K562 (cell line): Measurements from ENCODE around the gene XRCC5. TPM values are rescaled to one million over a fixed set of nuclear protein-coding genes. Genes with fewer than 3 reads are reported as not detected.
"Not testable (repeated sequence)": the region's sequence is repeated elsewhere in the genome, so short reads cannot be mapped to it uniquely, and the experiment has no call there.

ENCODE experiments used
- ATAC-seq: fragments of 200-7000 bp; cut with Tn5 transposase; 3 replicates; pipeline ENCODE4 v1.9.1; 2020; ENCODE audit warnings: moderate library complexity
- BruUV-seq: library from RNA; stranded (reverse); fragments of 400-500 nt; replicated peaks from 2 replicates; lab custom pipeline; 2021; lab: Mats Ljungman, UMichigan
- CTCF ChIA-PET: fragments of 300-600 bp; formaldehyde crosslinking; extraction: SDS; loops from one replicate; lab custom pipeline; 2021; ENCODE audit warnings: low intra/inter-chr PET ratio; lab: Yijun Ruan, JAX
- POLR2A ChIA-PET: fragments of 300-600, 350-650 bp; sonication (Branson Sonifier 250); formaldehyde crosslinking; extraction: SDS; loops from one replicate; lab custom pipeline; 2021; ENCODE audit warnings: antibody characterized with exemption, inconsistent platforms; lab: Yijun Ruan, JAX
- DNase-seq, 4 experiments: peaks; one replicate each; pipeline versions ENCODE4 v3.0.0 to v3.0.0-alpha.2; 2011 to 2018; ENCODE audit warnings: low spot score in 3 of 4, mixed read lengths in 3 of 4; ENCODE audit errors: extremely low read depth in 1 of 4
- FAIRE-seq: peaks from 2 replicates; lab custom pipeline; 2011; peaks lifted over from hg19 to GRCh38; lab: Jason Lieb, UNC
- H2AFZ ChIP-seq: 2 replicates; pipeline ENCODE4 v1.6.0; 2011; ENCODE audit warnings: low read depth, low read length, control low read depth, inconsistent platforms
- H3K27ac ChIP-seq: fragments of 200-600 bp; 3 replicates; pipeline ENCODE4 v1.8.0; 2011; ENCODE audit warnings: low read depth, mild to moderate bottlenecking, control low read depth, inconsistent platforms, low read length, moderate library complexity, mixed read lengths; ENCODE audit errors: extremely low read depth
- H3K27me3 ChIP-seq, 2 experiments: fragments of 300-600 bp in 1 of 2; 2 replicates in 1 of 2; 3 replicates in 1 of 2; pipeline versions ENCODE4 v1.6.0 to v1.8.0; 2011; ENCODE audit warnings: inconsistent platforms in 2 of 2, low read length in 2 of 2, mild to moderate bottlenecking in 1 of 2, mixed read lengths in 1 of 2, moderate library complexity in 1 of 2; ENCODE audit not compliant: control insufficient read depth in 2 of 2, insufficient read depth in 2 of 2
- H3K36me3 ChIP-seq: fragments of 300-600 bp; 3 replicates; pipeline ENCODE4 v1.8.0; 2011; ENCODE audit warnings: mild to moderate bottlenecking, low read length, inconsistent platforms; ENCODE audit not compliant: control insufficient read depth, insufficient read depth
- H3K4me1 ChIP-seq, 2 experiments: fragments of 200-600 bp in 1 of 2; replicated peaks in 1 of 2; 2 replicates in 1 of 2; 3 replicates in 1 of 2; pipeline versions ENCODE4 v1.5.1 to v1.8.0; 2011; ENCODE audit warnings: inconsistent platforms in 2 of 2, low read length in 2 of 2, mild to moderate bottlenecking in 1 of 2, mixed read lengths in 1 of 2, moderate library complexity in 1 of 2; ENCODE audit not compliant: control insufficient read depth in 2 of 2, insufficient read depth in 2 of 2
- H3K4me2 ChIP-seq: 2 replicates; pipeline ENCODE4 v1.6.1; 2011; ENCODE audit warnings: low read length, control low read depth, inconsistent platforms, mixed read lengths; ENCODE audit not compliant: insufficient read depth
- H3K4me3 ChIP-seq: fragments of 200-600 bp; sonication (generic), shearing (Covaris generic); 2 replicates; pipeline ENCODE4 v1.5.1; 2016; ENCODE audit warnings: control low read depth, inconsistent platforms
- H3K79me2 ChIP-seq: fragments of 200-600 bp; 3 replicates; pipeline ENCODE4 v1.8.0; 2011; ENCODE audit warnings: low read length, inconsistent platforms; ENCODE audit not compliant: control insufficient read depth, insufficient read depth
- H3K9ac ChIP-seq, 2 experiments: 2 replicates each; pipeline versions ENCODE4 v1.6.0 to v1.6.1; 2011; ENCODE audit warnings: low read depth in 2 of 2, low read length in 2 of 2, control low read depth in 1 of 2, inconsistent platforms in 1 of 2, mild to moderate bottlenecking in 1 of 2, mixed read lengths in 1 of 2; ENCODE audit not compliant: insufficient read depth in 1 of 2
- H3K9me1 ChIP-seq: one replicate; pipeline ENCODE4 v1.6.0; 2011; ENCODE audit warnings: inconsistent platforms, mild to moderate bottlenecking, low read length, moderate library complexity; ENCODE audit not compliant: control insufficient read depth, insufficient read depth
- H3K9me3 ChIP-seq: replicated peaks from 2 replicates; pipeline ENCODE4 v1.5.1; 2011; ENCODE audit warnings: low read depth, low read length, inconsistent platforms; ENCODE audit not compliant: control insufficient read depth, insufficient read depth
- H4K20me1 ChIP-seq: replicated peaks from 2 replicates; pipeline ENCODE4 v1.6.1; 2011; ENCODE audit warnings: low read length, inconsistent platforms, mixed read lengths; ENCODE audit not compliant: control insufficient read depth, insufficient read depth
- EP400 ChIP-seq: fragments of 450-650 bp; IDR thresholded peaks from 2 replicates; pipeline ENCODE4 v1.6.1; 2017; ENCODE audit warnings: antibody characterized with exemption, mild to moderate bottlenecking, moderate library complexity
- HNRNPLL ChIP-seq: fragments of 200-400 bp; formaldehyde crosslinking; IDR thresholded peaks from 2 replicates; pipeline ENCODE4 v1.6.1; 2017; ENCODE audit warnings: low read length, low read depth, mild to moderate bottlenecking; ENCODE audit not compliant: poor library complexity, severe bottlenecking
- ILK ChIP-seq: fragments of 450-650 bp; IDR thresholded peaks from 2 replicates; pipeline ENCODE4 v1.6.1; 2016; ENCODE audit warnings: missing genetic modification characterization, low read depth, mild to moderate bottlenecking, missing compliant biosample characterization, moderate library complexity, borderline replicate concordance
- MEIS2 ChIP-seq: fragments of 450-650 bp; IDR thresholded peaks from 2 replicates; pipeline ENCODE4 v1.6.1; 2014; ENCODE audit warnings: mild to moderate bottlenecking; ENCODE audit not compliant: partially characterized antibody
- WGBS: fragments of 100-300 bp; shearing (Covaris generic); methylation state at CpG from one replicate; pipeline ENCODE4 v1.1.6; 2016; ENCODE audit warnings: low coverage, mixed read lengths; ENCODE audit not compliant: insufficient coverage; ENCODE audit errors: missing lambda C conversion rate; 5-methylcytosine and 5-hydroxymethylcytosine counted together
- in situ Hi-C: fragments of 300-500 bp; cut with MboI; formaldehyde crosslinking; loops from 4 replicates; pipeline ENCODE4 v1.15.0; 2018; ENCODE audit warnings: inconsistent platforms, mixed read lengths
- intact Hi-C: fragments of 100-400 bp; cut with micrococcal nuclease; formaldehyde crosslinking; loops from 2 replicates; pipeline ENCODE4 v1.14.2; 2022
- polyA plus RNA-seq, 8 experiments: library from polyadenylated mRNA; depleted of rRNA in 4 of 8; stranded (reverse) in 5 of 8; unstranded in 3 of 8; fragments of >200 nt; fragmentation: Nextera tagmentation in 2 of 8; fragmentation: Illumina TruSeq in 1 of 8; extraction: Ambion mirVana in 2 of 8; extraction: Trizol in 1 of 8; gene quantifications; 2 replicates each; pipeline versions ENCODE4 v1.2.1 to v1.2.3, GENCODE V29; 2011 to 2014; ENCODE audit warnings: inconsistent platforms in 1 of 8, missing spikeins in 1 of 8
- total RNA-seq, 7 experiments: library from RNA; depleted of rRNA in 6 of 7; stranded (reverse); fragments of >200 nt in 6 of 7; fragmentation: Illumina TruSeq in 2 of 7; extraction: Trizol in 2 of 7; gene quantifications; 2 replicates each; pipeline versions ENCODE4 v1.2.1 to v1.2.3, GENCODE V29; 2011 to 2021; ENCODE audit warnings: low replicate concordance in 1 of 7
- TF ChIP-seq, protein P1 (sequence below): sonication (generic); formaldehyde crosslinking; IDR thresholded peaks from 2 replicates; pipeline ENCODE4 v1.8.0; 2023; ENCODE audit warnings: mild to moderate bottlenecking, missing genetic modification reagents

The XRCC5 gene
- total and polyA plus RNA-seq, 9 of the 15 experiments (the other 6 are each of a cell fraction or from before 2014, with no cell fraction given): 168 to 551 (median 297) TPM

DNA sequence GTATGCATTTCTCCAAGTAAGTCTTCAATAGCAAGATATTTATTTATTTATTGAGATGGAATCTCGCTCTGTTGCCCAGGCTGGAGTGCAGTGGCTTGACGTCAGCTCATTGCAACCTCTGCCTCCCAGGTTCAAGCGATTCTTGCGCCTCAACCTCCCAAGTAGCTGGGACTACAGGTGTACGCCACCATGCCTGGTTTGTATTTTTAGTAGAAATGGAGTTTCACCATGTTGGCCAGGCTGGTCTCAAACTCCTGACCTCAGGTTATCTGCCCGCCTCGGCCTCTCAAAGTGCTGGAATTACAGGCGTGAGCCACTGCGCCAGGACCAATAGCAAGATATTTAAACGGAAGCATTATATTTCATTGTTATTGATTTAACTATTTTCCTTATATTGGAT lies 29.1 kb upstream of the XRCC5 start:
- FAIRE-seq, BruUV-seq, in situ Hi-C loops, H4K20me1 ChIP-seq, H3K79me2 ChIP-seq, H3K9me1 ChIP-seq, H3K36me3 ChIP-seq, POLR2A ChIA-PET, H3K9me3 ChIP-seq, H3K4me3 ChIP-seq, H3K27me3 ChIP-seq, intact Hi-C loops, H3K9ac ChIP-seq, CTCF ChIA-PET, H3K4me2 ChIP-seq, H2AFZ ChIP-seq, H3K27ac ChIP-seq, DNase-seq, ATAC-seq: not testable (repeated sequence)
- WGBS: 93% methylated on average over 10 of the region's 10 CpGs
- peaks cover 10% of the 10 kb centered on the region in 2 experiments; a peak in 4 of 5 replicates for H3K4me1 ChIP-seq

DNA sequence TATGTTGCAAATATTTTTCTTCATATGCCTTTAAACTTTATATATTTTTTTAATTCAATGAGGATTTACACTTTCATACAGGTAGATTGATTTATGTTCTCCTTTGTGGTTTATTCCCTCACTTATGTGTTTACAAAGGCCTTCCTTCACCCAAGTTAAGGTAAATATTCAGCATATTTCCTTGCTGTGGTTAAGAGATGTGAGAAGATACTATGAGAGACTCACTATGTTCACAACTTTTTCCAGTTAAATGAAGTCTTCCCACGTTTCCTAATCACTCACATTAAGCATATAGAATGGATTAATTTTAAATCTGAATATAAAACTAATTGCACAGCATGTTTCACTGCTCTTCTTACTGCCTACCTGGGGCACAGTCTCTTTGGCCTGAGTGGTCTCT lies 28.1 kb upstream of the XRCC5 start:
- no peak for FAIRE-seq
- no peak for TF ChIP-seq EP400
- TF ChIP-seq, protein P1, sequence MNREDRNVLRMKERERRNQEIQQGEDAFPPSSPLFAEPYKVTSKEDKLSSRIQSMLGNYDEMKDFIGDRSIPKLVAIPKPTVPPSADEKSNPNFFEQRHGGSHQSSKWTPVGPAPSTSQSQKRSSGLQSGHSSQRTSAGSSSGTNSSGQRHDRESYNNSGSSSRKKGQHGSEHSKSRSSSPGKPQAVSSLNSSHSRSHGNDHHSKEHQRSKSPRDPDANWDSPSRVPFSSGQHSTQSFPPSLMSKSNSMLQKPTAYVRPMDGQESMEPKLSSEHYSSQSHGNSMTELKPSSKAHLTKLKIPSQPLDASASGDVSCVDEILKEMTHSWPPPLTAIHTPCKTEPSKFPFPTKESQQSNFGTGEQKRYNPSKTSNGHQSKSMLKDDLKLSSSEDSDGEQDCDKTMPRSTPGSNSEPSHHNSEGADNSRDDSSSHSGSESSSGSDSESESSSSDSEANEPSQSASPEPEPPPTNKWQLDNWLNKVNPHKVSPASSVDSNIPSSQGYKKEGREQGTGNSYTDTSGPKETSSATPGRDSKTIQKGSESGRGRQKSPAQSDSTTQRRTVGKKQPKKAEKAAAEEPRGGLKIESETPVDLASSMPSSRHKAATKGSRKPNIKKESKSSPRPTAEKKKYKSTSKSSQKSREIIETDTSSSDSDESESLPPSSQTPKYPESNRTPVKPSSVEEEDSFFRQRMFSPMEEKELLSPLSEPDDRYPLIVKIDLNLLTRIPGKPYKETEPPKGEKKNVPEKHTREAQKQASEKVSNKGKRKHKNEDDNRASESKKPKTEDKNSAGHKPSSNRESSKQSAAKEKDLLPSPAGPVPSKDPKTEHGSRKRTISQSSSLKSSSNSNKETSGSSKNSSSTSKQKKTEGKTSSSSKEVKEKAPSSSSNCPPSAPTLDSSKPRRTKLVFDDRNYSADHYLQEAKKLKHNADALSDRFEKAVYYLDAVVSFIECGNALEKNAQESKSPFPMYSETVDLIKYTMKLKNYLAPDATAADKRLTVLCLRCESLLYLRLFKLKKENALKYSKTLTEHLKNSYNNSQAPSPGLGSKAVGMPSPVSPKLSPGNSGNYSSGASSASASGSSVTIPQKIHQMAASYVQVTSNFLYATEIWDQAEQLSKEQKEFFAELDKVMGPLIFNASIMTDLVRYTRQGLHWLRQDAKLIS: no peak
- TF ChIP-seq HNRNPLL: no peak
- no peak for TF ChIP-seq ILK
- peak; percentile 4 for TF ChIP-seq MEIS2
- TF ChIP-seq, all 486 proteins: peak for 1
- Histone ChIP-seq H2AFZ (peak overlapping the region; percentile 98), H3K9ac (peak overlapping the region; percentile 55 to 94), H3K9me1 (no peaks in the 10 kb centered on the region), H3K4me3 (peak overlapping the region; percentile 58), H3K4me2 (peak overlapping the region; percentile 88), H3K79me2 (no peaks in the 10 kb centered on the region), H3K36me3 (no peaks in the 10 kb centered on the region), H3K27ac (peak overlapping the region; percentile 6; the same call in 1 of the 3 replicates), H3K27me3 (no peaks in the 10 kb centered on the region), H4K20me1 (no peaks in the 10 kb centered on the region), H3K9me3 (no peaks in the 10 kb centered on the region), H3K4me1 (peaks cover 10% of the 10 kb centered on the region in 2 experiments; a peak in 4 of 5 replicates)
- in situ Hi-C loops: no loop called here
- DNase-seq (no peak), ATAC-seq (no peak; the same call in 2 of the 3 replicates)
- BruUV-seq: TSS peak; percentile 78
- CTCF ChIA-PET: no interaction called here
- intact Hi-C loops: no loop called here
- POLR2A ChIA-PET: interaction anchor here (0.8 to 1.1 kb wide), 5 partner anchors 9 to 34 kb away, joined by 3 to 5 read pairs (median 4); partner anchors contain the start of gene XRCC5
- 0% methylated on average over 1 of the region's 1 CpG for WGBS
